ENCODE data around the gene CCL5.
"Not testable (repeated sequence)": the region's sequence is repeated elsewhere in the genome, so short reads cannot be mapped to it uniquely, and the experiment has no call there.

Gene CCL5

DNA sequence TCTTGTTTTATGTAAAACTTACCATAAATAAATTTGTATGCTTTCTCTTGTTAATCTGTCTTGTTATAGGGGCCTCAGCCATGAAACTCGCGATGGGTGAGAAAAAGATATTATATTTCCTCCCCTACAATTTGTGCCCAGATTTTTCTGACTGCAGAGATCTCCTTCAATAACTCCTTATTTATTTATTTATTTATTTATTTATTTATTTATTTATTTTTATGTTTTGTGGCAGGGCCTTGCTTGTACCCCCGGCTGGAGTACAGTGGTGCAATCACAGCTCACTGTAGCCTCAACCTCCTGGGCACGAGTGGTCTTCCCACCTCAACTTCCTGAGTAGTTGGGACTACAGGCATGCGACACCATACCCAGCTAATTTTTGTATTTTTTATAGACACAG, 23.3 kb upstream of the CCL5 start:
- Mint-ChIP-seq H3K27ac (no peak overlapping the region), H3K9me3 (no peaks in the 10 kb centered on the region), H3K4me3 (no peak overlapping the region), H3K36me3 (ENCODE audit: low read depth) (no peaks in the 10 kb centered on the region), H3K27me3 (ENCODE audit: low read depth, poor library complexity) (peaks cover 29% of the 10 kb centered on the region), H3K4me1 (peaks cover 40% of the 10 kb centered on the region)
- TF ChIP-seq, protein P1, sequence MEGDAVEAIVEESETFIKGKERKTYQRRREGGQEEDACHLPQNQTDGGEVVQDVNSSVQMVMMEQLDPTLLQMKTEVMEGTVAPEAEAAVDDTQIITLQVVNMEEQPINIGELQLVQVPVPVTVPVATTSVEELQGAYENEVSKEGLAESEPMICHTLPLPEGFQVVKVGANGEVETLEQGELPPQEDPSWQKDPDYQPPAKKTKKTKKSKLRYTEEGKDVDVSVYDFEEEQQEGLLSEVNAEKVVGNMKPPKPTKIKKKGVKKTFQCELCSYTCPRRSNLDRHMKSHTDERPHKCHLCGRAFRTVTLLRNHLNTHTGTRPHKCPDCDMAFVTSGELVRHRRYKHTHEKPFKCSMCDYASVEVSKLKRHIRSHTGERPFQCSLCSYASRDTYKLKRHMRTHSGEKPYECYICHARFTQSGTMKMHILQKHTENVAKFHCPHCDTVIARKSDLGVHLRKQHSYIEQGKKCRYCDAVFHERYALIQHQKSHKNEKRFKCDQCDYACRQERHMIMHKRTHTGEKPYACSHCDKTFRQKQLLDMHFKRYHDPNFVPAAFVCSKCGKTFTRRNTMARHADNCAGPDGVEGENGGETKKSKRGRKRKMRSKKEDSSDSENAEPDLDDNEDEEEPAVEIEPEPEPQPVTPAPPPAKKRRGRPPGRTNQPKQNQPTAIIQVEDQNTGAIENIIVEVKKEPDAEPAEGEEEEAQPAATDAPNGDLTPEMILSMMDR (IDR thresholded peaks at IDR 0.05) = no peak
- DNase-seq = no peak

DNA sequence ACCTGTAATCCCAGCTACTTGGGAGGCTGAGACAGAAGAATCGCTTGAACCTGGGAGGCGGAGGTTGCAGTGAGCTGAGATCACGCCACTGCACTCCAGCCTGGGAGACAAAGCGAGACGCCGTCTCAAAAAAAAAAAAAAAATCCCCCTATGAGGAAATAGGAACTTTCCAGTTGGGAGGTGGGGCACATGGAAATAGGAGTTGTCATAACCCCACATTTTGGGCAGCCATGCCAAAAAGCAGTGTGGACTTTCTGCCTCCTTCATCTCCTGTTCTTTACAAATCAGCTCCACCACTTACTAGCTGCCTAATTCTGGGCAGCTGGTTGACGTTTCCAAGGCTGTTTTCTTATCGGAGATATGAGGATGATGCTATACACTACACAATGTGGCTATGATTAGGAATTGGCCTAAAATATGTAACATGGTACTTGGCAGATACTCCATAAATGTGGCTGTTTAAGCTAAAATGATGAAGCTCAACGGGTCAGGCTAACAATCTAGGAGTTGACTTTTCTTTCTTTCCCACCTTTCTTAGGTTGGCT, 21.5 kb upstream of the CCL5 start:
- DNase-seq = no peak
- no peaks in the 10 kb centered on the region for H3K9me3 Mint-ChIP-seq
- TF ChIP-seq, protein P1 (IDR thresholded peaks at IDR 0.05) = no peak
- H3K4me3 Mint-ChIP-seq = no peak overlapping the region
- H3K27ac Mint-ChIP-seq = no peak overlapping the region
- H3K4me1 Mint-ChIP-seq = peaks cover 40% of the 10 kb centered on the region
- H3K27me3 Mint-ChIP-seq (ENCODE audit: low read depth, poor library complexity) = peaks cover 26% of the 10 kb centered on the region
- H3K36me3 Mint-ChIP-seq (ENCODE audit: low read depth) = no peaks in the 10 kb centered on the region

DNA sequence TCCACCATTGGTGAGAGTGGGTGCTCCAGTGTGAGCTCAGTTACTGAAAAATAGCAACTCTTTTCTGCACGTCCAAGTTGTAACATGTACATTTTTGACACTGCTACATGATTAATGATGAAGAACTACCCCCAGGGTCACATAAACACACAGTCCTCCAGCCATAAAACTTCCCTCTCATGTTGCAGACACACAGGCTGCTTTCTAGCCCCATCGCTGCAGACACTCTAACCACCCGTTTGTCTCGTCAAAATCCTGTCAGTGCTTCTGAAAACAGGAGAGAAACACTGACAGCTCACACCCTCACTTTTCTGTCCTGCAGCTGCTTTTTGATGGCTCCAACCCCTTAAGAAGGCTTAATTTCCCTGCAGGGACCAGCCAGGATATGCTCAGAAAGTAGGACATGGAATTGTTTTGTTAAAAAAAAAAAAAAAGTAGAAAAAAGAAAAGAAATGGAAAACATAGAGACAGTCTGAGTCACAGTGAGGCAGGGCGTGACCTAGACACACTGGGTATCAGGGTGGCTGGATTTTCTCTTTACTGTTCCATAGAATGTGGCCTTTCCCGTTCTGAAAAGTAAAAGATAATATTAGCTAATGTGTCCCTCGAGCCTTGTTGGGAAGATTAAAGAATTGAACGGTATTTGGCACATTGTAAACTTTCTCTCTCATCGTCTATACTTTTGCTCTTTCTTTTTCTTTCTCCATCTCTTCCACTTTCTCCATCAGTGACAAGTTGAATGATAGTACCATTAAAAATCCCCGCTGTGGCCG, 20.7 kb upstream of the CCL5 start:
- Mint-ChIP-seq H3K36me3 (ENCODE audit: low read depth) (no peaks in the 10 kb centered on the region), H3K4me3 (no peak overlapping the region), H3K9me3 (no peaks in the 10 kb centered on the region), H3K27me3 (ENCODE audit: low read depth, poor library complexity) (peaks cover 19% of the 10 kb centered on the region), H3K27ac (peak overlapping the region; percentile 90), H3K4me1 (peaks cover 33% of the 10 kb centered on the region)
- DNase-seq = peak; percentile 18
- TF ChIP-seq, protein P1 (IDR thresholded peaks at IDR 0.05) = no peak

DNA sequence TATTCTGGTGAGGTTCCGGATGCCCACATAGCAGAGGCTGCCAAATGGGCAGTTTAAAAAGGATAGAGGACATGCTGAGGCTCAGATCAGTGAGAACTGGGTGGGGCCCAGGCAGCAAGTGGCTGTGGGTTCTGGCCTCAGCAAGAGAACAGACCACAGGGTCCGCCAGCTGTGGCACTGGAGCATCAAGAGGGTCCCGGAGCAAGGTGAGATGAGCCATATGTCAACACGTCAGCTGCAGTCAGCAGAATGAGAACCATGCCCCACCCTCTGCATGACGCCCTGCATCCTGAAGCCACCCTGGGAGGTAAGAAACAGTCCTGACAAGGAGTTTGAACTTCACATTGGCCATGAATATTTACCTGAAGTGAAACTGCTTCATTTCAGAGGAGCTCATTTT, 20.1 kb upstream of the CCL5 start:
- Mint-ChIP-seq H3K27ac (peak overlapping the region; percentile 1), H3K27me3 (ENCODE audit: low read depth, poor library complexity) (peaks cover 14% of the 10 kb centered on the region), H3K36me3 (ENCODE audit: low read depth) (no peaks in the 10 kb centered on the region), H3K4me1 (peaks cover 32% of the 10 kb centered on the region), H3K4me3 (no peak overlapping the region), H3K9me3 (no peaks in the 10 kb centered on the region)
- DNase-seq = peak; percentile 11
- TF ChIP-seq, protein P1 (IDR thresholded peaks at IDR 0.05) = no peak

DNA sequence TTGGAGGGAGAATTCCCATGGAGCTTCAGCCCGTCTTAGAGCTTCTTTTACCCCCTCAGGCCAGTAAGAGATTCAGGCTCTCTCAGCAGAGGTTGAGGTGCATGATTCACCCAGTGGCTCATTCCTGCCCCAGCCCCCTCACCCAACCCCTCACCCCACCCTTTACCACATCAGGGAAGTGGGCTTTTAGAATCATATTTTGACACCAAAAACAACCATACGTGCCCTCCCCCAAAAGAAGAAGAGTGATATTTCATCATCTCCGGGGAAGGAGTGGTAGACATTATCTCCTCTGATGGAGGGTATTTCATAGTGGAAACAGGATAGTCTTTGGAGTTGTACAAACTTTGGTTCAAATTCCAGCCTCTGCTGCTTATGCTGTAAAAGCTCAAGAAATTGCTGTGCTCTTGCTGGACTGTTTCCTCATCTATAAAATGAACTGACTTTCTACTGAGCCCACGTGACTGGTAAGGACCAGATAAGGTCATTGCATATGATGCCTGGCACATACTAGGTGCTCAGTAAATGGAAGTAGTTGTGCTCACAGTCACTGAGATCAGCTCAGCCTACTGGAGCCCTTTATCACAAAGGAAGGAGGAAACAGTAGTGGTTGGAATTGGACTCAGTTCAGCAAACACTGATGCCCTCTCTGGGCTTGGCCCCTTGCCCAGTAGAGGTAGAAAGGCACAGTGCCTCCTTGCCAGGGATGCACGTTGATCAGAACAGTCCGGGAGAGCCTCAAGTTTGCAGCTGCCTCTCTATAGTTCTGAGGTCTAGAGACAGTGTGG, 18.3 kb upstream of the CCL5 start:
- H3K9me3 Mint-ChIP-seq = no peaks in the 10 kb centered on the region
- no peaks in the 10 kb centered on the region for H3K36me3 Mint-ChIP-seq (ENCODE audit: low read depth)

DNA sequence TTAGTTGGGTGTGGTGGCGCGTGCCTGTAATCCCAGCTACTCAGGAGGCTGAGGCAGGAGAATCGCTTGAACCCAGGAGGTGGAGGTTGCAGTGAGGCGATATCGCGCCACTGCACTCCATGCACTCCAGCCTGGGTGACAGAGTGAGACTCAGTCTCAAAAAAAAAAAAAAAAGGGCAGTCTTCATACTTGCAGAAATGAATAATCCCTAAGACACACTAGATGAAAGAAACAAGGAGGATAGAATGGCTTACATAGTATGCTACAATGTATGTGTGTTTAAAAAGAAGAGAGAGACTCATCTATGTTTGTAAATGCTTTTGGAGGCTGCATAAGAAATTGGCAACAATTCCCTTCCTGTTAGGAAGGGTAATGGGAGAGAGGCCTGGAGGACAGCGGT, 17.6 kb upstream of the CCL5 start:
- Mint-ChIP-seq H3K27me3 (ENCODE audit: low read depth, poor library complexity) (peaks cover 12% of the 10 kb centered on the region), H3K4me1 (peaks cover 25% of the 10 kb centered on the region)
- H3K27ac Mint-ChIP-seq; DNase-seq; H3K36me3 Mint-ChIP-seq (ENCODE audit: low read depth); H3K4me3 Mint-ChIP-seq; H3K9me3 Mint-ChIP-seq: not testable (repeated sequence)

More for the DNA sequence above, 18.3 kb upstream of the CCL5 start:
- no peak for DNase-seq
- Mint-ChIP-seq H3K4me3 (no peak overlapping the region), H3K4me1 (peaks cover 32% of the 10 kb centered on the region), H3K27me3 (ENCODE audit: low read depth, poor library complexity) (peaks cover 13% of the 10 kb centered on the region), H3K27ac (no peak overlapping the region)
- TF ChIP-seq, protein P1 (IDR thresholded peaks at IDR 0.05) = no peak

Measured in nephron progenitor cell (in vitro differentiated cells).